Sigmoid colon (tissue), 4 donors: ENCODE results near the gene CLEC6A.

Experiments
- POLR2AphosphoS5 ChIP-seq, 4 donors: sonication (generic); formaldehyde crosslinking; IDR thresholded peaks; one replicate each; pipeline ENCODE4 v1.6.1; 2017; ENCODE audit warnings: antibody characterized with exemption in 4 of 4
- TF ChIP-seq, protein P1 (sequence below), 4 experiments: fragments of 450-650 bp in 3 of 4; fragments of 200-600 bp in 1 of 4; IDR thresholded peaks; one replicate each; pipeline ENCODE4 v1.5.1; 2016 to 2019; ENCODE audit warnings: antibody characterized with exemption in 4 of 4, mild to moderate bottlenecking in 3 of 4, moderate library complexity in 2 of 4

DNA sequence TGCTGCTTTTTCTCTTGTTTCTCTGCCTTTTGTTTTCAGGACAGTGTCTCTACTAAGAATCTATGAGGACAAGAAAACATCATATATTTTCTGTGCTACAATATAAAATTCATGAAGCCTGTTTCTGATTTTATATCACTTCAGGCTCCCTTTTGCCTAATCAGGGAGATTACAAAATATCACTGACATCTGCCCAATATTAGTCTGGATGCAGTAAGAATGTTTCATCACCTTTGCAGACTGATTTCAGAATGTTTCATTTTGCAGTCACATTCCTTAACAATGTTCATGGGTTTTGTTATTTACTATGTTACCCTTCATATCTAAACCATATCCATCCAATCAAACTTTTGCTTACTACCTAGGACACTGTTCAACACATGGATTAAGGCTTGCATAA, 491 bp upstream of the CLEC6A start:
- TF ChIP-seq, protein P1, sequence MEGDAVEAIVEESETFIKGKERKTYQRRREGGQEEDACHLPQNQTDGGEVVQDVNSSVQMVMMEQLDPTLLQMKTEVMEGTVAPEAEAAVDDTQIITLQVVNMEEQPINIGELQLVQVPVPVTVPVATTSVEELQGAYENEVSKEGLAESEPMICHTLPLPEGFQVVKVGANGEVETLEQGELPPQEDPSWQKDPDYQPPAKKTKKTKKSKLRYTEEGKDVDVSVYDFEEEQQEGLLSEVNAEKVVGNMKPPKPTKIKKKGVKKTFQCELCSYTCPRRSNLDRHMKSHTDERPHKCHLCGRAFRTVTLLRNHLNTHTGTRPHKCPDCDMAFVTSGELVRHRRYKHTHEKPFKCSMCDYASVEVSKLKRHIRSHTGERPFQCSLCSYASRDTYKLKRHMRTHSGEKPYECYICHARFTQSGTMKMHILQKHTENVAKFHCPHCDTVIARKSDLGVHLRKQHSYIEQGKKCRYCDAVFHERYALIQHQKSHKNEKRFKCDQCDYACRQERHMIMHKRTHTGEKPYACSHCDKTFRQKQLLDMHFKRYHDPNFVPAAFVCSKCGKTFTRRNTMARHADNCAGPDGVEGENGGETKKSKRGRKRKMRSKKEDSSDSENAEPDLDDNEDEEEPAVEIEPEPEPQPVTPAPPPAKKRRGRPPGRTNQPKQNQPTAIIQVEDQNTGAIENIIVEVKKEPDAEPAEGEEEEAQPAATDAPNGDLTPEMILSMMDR (IDR thresholded peaks at IDR 0.05), result no peak
- no peak for TF ChIP-seq POLR2AphosphoS5 (IDR thresholded peaks at IDR 0.05)
